GM19468 (cell line): ENCODE measurements around the gene MED13L.

Experiments
- ATAC-seq: cut with Tn5 transposase; IDR thresholded peaks from one replicate; pipeline ENCODE4 v1.9.1; 2021; ENCODE audit warnings: mild to moderate bottlenecking, moderate library complexity, moderate number of reproducible peaks; ENCODE audit not compliant: unreplicated experiment; ENCODE audit errors: extremely low read depth

Gene MED13L

DNA sequence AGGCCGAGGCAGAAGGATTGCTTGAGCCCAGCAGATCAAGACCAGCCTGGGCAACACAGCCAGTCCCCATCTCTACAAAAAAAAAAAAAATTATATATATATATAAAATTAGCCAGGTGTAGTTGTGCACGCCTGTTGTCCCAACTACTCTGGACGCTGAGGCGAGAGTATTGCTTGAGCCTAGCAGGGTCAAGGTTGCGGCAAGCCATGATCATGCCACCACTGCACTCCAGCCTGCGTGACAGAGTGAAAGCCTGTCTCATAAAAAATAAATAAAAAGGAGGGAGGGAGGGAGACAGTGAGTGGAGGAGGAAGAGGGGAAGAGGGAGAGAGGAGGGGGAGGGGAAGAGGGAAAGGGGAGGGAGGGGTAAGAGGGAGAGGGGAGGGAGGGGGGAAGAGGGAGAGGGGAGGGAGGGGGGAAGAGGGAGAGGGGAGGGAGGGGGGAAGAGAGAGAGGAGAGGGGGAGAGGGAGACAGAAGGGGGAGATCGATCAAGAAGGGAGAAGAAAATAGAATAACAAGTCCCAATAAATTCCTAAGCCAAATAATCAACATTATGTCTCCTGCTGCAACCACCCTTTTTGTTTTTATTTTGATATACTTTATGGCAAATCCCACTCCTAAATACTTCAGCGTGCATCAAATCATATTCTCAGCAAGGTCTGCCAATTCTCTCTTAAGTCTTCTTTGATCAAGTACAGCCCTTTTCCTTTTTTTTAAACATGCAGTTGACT lies 163.9 kb downstream of the MED13L start:
- ATAC-seq: no peak

DNA sequence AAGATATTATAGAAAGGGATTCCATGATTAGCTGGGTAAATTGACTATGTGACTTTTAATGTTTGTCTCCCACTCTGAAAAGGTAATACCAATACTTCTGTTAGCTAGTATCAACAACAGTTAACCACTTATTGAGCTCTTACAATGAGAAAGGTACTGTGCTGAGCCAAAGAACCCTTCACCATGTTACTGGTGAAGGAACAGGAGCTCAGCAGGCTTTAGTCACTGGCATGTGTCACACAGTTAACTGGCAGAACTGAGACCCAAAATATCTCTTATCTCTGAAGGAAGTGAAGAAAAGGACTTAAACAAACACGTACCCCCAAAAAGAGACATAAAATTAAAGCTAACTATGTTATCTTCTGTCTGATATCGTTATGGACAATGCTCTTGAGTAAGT lies 170.6 kb downstream of the MED13L start:
- no peak for ATAC-seq

DNA sequence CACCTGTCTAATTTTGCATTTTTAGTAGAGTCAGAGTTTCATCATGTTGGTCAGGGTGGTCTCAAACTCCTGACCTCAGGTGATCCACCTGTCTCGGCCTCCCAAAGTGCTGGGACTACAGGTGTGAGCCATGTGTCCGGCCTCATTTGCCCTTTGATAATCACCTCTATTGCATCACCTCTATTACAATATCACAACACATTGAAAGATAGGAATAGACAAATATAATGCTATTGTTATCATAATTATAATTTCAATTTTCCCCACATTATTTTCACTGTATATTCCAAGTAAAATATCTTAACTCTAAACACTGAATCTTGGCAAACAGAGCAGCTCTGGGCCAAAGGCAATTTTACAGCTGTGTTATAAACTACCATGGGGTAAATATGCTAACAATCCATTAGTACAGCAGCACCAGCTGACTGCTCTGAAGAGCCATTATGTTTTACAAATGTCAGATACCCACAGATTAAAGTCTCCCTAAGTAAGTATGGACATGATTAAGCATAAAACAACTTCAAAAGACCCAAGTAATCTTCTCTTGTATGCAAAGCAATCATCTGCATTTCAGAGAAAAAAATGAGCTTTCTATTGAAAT lies 173.2 kb downstream of the MED13L start:
- ATAC-seq: no peak

DNA sequence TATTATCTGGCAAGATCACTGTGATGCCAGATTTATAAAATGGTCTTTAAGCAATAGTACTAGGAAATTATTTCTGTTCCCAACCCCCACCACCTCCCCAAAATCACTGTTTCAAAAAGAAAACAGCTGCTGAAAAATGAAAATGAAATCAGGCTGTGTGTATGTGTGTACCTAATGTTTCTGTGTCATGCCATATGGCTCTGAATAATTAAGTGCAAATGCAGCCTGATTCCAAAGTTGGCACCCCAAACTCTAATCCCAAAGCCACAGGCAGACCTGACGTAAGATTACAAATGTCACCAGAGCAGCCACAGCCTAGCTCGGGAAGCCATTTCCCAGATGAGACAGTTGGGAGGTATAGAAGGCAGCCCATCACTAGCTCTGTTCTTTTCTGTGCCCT lies 175.5 kb downstream of the MED13L start:
- no peak for ATAC-seq

DNA sequence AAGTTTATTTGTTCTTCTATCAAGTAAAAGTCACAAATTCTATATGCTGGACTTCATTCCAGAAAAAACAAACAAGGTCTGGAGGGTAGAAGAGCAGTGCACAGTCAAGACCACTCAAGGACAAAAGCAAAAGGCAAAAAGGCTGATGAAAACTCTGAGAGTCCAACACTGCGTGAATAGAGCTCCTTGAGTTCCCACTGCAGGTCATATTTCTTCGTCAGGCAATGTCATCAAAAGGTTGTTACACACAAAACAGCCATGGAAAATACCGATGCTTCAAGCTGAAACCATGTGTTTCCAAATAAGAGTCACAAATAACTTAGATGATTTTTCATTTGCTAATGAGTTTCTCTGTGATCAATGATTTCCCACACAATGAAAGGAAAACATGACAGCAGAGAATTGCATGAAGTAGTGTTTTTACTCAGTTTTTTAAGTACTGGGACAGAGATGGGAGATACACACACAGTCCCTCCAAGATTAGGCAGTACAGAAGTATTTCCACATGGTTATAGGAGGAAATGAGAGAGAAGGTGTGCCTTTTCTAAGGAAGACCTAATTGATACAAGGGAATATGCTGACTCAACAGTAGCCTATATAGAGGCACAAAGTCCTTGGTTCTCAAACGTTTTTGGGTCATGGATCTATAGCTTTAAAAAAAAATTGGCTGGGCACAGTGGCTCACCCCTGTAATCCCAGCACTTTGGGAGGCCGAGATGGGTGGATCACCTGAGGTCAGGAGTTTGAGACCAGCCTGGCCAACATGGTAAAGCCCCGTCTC lies 177.7 kb downstream of the MED13L start:
- no peak for ATAC-seq

DNA sequence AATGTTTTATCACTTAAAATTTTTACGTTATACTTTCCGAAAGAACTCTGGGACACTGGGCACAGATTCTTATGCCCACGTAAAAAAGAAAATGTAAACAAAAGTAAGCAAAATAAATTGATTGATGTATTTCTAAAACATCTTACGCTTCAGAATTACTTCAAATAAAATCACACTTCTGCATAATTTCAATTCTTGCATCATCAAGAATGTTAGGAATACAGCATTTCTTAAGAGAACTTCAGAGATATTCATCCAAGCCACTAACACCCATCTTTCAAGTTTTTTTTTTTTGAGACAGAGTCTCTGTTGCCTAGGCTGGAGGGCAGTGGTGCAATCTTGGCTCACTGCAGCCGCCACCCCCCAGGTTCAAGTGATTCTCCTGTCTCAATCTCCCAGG lies 180.6 kb downstream of the MED13L start:
- no peak for ATAC-seq

DNA sequence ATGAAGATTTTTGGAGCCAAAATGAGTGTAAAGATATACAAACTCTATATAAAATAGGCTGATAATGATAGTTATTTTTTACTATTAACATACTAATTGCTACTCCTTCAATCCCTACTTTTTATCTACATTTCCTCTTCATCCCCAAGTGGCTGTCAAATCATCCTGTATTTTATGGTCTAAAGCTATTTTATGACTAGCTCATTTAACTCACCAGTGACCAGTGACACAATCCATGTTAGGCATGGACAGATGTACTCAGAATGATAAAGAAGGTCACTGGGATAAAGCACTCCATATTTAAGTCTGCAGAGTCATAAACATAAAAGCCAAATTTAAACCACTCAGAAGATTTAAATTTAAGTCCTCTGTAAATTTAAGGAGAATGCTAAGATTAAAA lies 183.0 kb downstream of the MED13L start:
- no peak for ATAC-seq

DNA sequence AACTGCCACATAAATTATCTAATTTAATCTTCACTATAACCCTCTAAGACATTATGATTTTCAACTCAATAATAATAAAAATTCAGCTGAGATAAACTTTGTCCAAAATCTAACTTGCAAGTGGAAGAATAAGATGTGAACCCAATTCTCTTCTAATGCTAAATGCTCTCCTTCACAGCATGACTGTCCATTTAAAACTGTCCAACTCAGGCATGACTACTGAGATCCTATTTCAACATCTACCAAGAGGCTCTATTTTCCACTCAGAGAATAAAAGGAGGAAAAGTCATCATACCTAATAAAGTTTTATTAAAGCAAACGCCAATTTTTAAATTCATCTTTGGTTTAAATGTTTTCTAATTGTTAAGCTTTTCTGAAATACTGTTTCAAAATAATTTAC lies 183.6 kb downstream of the MED13L start:
- ATAC-seq: no peak

DNA sequence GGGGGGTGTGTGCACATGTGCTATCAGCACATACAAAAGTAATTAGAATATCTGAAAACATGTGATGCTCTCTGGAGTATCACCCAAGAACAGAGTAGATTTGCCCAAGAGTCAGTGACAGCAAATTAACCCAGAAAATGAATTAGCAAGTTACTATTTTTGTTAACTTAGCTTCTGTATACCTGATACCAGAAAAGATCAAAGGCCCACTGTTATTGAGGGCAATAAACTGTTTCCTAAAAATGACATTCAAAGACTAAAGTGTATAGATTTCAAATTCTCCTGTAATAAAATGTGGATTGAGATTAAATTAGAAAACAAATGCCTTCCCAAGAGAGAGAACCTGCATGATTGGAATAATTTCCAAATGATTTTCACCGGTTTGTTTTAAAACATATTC lies 184.7 kb downstream of the MED13L start:
- ATAC-seq: no peak

DNA sequence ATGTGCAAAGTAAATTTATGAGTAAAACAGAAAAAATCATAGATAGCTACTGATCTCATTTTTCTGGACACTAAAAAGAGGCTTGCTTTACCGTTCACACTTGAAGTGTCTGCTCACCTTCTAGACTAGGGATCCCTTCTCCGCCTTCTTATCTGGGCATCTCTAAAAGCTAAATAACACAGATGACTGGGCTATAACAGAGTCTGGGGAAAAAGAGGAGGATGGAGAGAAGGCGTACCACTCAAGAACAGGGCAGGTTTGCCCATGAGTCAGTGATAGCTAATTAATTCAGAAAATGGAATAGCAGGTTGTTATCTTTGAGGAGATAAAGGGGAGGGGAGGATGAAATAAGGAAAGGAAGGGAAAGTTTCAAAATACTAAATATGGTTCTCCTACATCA lies 185.3 kb downstream of the MED13L start:
- no peak for ATAC-seq

DNA sequence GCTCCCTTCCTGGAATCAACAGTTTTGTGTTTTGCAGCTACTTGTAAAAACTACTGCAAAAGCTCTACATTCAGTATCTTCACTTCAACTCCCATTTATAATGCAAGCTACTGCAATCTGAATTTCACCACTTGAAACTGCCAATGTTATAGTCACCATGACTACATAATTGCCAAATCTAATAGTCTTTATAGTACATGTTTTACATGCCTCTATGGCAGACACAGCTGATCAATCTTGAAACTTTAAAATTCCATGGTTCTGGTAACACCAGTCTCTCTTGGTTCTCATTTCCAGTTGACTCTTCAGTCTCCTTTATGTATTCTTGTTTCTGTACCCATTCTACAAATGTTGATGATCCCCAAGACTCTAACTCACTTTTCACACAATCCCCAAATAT lies 185.9 kb downstream of the MED13L start:
- no peak for ATAC-seq

DNA sequence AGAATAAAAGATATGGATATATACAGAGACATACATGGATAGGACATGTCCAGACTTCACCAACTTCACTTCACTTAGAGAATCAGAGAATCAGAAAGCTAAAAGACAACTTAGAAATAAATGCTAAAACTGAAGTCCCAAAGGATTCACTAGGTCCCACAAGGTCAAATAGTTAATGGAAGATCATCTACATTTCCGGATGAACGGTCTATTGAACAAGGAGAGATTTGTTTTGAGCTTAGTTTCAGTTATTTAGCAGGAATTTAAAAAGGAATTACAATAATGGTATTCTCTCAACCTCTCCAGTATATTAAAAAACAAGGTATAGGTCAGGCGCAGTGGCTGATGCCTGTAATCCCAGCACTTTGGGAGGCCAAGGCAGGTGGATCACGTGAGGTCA lies 187.0 kb downstream of the MED13L start:
- ATAC-seq: no peak

DNA sequence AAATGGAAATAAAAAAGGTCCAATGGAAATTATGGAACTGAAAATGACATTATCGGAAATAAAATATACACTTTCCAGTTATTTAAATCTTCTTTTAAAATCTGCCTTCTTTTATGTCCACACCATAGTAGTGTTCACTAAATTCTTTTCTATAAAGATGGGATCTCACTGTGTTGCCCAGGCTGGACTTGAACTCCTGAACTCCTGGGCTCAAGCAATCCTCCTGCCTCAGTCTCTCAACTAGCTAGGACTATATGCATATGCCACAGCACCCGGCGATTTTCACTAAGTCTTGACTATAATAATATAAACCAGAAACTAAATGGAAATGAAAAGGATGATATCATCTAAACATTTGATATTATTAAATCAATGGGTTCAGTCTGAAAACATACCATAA lies 188.4 kb downstream of the MED13L start:
- no peak for ATAC-seq

DNA sequence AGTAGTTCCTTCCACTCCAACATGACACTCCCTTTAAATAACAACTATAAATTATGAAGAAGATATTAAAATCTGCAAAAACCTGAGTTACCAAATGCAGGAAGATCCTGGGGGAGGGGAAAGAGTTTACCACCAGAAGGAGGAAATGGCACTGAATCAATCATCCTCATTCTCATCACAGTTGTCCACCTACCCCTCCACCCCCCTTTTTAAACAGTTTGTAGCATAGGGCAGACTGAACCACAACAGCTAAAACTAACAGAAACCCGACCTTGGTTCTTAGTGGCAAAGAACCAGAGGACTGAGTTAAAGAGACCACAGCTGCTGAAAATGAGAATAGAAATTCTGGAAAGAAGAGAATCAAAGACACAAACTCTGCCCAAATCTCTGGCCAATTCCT lies 189.5 kb downstream of the MED13L start:
- no peak for ATAC-seq

DNA sequence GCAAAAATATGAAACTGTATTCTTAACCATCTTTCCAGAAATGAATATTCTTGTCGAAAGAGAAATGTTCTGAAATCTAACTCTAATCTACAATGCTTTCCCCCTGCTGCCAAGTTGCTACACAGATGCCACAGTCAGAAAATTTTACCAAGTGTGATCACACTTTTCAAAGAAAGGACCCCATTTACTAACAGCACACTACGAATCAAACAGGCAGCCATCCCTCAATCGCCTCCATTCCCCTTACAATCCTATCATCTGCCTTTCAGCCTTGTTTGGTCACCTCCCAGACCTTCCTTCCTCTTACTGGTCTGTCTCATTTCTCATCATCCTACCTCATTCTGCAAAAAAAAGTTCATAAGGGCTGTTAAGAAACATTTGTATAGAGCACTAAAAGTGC lies 190.1 kb downstream of the MED13L start:
- ATAC-seq: no peak

DNA sequence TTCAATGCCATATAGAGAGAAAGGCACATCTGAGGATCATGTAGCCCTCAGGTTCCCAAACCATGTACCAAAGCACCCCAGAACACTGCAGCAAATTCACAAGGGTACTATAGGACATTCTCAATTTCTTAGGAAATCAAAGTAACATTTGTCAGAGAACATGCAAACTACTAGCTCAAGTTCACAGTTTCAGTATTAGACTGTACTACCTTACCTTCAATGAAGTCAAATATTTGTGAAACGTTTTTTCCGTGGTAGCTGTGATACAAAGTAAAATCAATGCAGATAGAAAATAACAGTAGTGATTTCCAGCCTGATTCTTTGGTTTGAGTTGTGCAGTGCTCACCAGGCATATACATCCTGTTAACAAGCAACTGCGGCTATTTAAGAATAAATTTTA lies 197.1 kb downstream of the MED13L start:
- ATAC-seq: no peak

DNA sequence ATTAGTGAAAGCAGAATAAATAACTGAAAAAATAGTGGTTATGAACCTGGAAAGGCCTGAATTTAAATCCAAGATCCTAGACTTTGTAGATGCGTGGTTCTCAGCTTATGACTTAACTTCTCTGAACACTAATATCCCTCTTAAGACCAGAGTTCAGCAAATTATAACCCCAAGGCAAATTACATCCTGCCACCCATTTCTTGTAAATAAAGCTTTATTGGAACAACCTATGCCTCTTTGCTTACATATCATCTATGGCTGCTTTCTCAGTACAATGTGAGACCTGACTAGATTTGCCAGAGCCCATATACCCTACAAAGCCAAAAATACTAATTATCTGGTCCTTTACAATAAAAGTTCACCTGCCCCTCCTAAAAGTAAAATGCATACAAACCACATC lies 199.1 kb downstream of the MED13L start:
- no peak for ATAC-seq

DNA sequence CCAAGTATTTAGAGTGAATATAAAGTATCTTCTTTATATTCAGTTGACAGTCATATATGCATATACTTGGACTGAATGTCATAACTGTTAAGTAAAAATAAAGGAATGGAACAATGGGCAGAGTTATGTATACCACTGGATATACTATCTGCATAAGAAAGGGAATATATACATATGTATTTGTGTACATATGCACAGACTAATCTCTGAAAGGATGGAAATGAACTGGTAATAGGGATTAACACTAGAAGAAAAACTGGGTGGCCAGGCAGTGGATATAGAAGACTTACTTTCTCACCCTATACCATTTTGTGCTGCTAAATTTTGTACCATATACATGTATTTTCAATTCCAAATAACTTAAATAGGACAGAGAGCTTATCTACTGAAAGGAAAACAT lies 200.1 kb downstream of the MED13L start:
- no peak for ATAC-seq

DNA sequence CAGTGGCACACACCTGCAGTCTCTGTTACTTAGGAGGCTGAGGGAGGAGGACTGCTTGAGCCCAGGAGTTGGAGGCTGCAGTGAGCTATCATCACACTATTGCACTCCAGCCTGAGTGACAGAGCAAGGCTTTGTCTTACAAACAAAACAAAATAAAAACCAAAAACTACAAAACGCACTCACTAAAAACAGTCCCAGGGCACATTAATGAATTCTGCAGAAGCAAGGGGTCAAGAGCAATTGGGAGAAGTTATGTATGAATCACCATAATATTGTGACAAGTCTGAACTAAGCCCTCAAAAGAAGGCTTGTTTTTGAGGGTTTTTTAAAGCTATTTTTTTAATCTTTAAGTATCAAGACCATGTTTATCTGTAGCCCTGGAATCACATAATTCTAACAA lies 201.1 kb downstream of the MED13L start:
- no peak for ATAC-seq

DNA sequence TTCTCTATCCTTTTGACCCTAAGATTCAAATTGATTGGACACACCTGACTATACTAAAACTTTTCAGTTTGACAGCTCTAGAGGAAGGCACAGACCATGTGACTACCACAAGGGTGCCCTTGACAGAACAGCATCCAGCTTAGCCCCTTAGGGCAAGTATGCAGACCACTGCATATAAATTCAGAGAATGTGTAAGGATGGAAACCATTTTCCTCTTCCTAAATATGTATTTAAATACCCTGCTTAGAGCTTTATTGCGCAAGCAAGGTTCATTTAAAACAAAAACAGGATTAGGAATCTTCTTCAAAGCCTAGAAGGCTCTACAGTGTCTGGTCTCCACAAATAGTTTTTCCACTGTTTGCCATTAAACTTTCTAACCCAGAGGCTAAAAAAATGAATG lies 202.8 kb downstream of the MED13L start:
- ATAC-seq: no peak

DNA sequence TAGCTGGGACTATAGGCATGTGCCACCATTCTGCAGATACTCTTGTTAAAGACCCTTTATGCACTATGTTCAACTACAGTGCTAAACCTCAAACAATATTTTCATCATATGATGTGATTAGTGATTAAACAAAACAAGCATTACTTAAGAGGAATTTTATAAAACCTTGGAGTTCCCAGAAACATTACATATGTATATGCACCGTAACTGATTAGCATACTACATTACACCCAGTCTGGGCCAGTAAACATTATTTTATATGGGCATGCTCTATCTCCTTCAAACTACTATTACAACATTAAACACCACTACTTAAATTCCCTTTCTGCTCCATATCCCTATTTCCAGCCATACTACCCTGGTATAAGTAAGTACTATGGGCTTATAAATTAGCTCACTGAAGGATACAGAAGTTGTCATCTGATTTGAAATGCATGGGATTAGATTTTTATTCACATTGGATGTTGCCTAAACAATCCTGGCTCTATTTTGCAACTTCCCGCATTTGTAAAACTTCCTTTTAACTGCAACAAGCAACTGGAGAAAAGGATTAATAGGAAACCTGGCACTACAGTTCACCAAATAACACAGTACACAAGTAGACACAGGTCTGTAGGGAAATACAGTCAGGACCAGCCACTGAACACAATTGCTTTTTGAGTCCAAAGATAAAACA lies 205.8 kb downstream of the MED13L start:
- no peak for ATAC-seq
